OCI-M2 (cell line): ENCODE results near the gene FGF21.
"Not testable (repeated sequence)": the region's sequence is repeated elsewhere in the genome, so short reads cannot be mapped to it uniquely, and the experiment has no call there.

Experiments
- DNase-seq: peaks from one replicate; lab custom pipeline; 2025; ENCODE audit not compliant: unreplicated experiment; lab: John Stamatoyannopoulos, UW

The FGF21 gene

DNA sequence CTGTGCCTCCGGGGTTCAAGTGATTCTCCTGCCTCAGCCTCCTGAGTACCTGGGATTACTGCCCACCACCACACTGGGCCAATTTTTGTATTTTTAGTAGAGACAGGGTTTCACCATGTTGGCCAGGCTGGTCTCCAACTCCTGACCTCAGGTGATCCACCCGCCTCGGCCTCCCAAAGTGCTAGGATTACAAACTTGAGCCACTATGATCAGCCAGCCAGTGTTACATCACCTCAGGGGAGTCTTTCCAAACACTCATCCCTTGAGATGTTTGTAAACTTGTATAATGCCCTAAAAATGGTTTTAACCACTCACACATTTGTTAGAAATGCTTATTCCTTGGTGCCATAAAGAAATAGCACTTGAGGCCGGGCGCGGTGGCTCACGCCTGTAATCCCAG, 31.1 kb downstream of the FGF21 start:
- not testable (repeated sequence) for DNase-seq

DNA sequence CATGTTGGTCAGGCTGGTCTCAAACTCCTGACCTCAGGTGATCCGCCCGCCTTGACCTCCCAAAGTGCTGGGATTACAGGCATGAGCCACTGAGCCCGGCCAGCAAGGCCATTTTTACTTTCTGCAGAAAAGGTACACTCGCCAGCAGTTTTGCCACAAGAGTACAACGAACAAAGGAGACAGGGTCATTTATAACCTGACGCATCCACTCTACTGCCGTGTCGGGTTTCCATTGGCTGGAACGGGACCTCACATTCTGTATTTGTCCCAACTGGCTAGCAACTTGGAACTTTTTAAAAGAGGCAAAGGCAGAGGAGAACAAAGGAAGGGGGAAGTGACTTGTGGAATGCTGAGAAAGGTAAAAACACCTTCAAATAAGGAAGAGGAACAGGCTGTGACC, 32.0 kb downstream of the FGF21 start:
- DNase-seq = not testable (repeated sequence)

DNA sequence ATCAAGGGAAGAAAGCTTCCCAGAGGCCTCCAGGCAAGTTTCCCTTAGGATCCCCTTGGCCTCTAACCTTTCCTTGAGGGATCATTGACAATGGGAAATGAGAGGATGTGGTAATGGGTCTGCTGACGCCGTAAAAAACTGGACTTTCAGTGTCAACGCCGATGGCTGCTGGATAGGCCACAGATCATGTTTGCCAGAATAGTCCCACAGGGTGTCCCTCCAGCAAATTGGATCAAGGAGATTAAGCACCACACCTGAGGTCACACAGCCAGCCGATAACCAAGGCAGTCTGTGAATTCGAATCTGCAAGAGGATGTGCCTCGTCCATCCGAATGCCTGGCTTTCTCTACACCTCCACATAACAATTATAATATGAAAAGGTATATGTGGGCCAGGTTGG, 37.9 kb downstream of the FGF21 start:
- no peak for DNase-seq

DNA sequence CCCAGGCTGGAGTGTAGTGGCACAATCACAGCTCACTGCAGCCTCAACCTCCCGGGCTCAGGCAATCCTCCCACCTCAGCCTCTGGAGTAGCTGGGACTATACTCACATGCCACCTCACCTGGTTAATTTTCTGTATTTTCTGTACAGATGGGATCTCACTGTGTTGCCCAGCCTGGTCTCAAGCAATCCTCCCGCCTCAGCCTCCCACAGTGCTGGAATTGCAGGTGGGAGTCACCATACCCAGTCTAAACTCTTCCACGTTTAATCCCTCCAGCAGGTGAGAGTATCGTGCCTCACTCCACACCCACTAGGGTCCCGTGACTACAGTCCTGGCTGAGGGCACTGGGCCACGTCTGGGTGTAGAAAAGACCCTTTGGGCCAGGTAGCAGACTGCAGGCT, 39.0 kb downstream of the FGF21 start:
- no peak for DNase-seq

GRCh38 chr19:48795055-48795684, 39.8 kb downstream of the FGF21 start:
- DNase-seq = peak; percentile 92

- no peak for DNase-seq
Measured at GRCh38 chr19:48795685-48796070, 40.4 kb downstream of the FGF21 start.

- DNase-seq = no peak
Measured at GRCh38 chr19:48796298-48797083, 41.2 kb downstream of the FGF21 start.

DNA sequence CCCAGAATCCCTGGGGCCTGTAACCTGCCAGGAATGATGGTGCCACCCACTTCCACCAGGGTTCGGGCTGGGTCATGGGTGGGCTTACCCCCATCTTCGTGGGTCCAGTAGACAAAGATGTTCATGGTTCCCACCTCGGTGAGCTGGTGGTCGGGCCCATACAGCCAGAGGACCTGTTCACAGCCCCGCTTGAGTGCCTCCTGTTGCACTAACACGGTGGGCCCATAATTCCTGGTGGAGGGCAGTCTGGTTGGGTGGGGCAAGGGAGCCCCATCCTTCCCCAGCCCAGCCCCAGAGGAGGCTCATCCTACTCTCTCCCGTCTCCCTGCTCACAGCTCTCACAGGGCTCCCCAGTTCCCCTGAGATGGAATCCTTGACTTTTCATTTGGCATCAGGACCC, 41.8 kb downstream of the FGF21 start:
- no peak for DNase-seq

DNA sequence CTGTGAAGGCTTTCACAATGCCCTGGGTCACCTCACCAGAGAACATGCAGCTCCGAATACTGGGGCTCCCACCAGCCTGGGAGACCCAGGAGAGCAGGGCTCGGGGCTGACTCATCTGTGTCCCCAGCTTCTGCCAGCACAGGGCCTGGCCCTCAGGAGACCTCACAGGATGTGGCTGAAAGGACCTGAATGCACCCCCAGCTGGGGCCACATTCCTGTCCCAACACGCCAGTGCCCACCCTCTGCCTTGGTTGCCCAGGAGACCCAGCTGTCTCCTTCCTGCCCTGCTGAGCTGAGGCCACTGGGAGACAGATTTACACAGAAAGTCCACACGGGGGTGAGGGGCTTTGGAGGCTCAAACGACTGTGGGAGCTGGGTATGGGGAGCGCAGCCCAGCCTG, 43.6 kb downstream of the FGF21 start:
- DNase-seq = no peak

- no peak for DNase-seq
Measured at GRCh38 chr19:48799358-48800300, 44.3 kb downstream of the FGF21 start.

GRCh38 chr19:48802623-48803022, 47.3 kb downstream of the FGF21 start:
- no peak for DNase-seq

DNA sequence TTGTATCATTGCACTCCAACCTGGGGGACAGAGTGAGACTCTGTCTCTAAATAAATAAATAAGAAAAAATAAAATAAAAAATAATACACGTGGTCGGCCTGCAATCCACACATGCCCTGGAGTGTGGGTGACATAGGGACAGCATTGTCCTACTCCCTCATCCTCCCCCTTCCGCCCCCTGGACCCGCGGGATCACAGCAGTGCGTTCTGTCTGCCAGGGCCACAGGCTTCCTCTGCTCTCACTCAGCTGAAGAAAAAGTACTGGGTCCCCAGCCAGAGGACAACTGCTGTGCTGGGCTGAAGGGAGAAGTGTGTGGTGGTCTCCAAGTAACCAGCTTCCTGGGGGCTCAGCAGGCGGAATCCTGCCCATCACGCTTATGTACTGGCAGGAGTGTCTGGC, 49.2 kb downstream of the FGF21 start:
- no peak for DNase-seq

DNA sequence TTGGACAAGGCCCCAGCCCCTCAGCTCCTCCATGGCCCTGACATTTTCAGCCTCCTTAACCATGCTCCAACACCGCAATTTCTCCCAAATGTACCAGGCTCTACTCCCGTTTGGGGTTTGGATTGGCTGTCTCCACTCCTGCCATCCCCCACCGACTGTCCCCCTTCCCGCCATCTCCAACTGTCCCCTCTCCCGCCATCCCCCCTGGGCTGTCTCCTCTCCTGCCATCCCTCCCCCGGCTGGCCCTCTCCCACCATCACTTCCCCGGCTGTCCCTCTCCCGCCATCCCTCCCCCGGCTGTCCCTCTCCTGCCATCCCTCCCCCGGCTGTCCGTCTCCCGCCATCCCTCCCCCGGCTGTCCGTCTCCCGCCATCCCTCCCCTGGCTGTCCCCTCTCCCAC, 50.1 kb downstream of the FGF21 start:
- DNase-seq = no peak

- DNase-seq = no peak
Measured at GRCh38 chr19:48806518-48806817, 51.1 kb downstream of the FGF21 start.

GRCh38 chr19:48806818-48807589, 51.7 kb downstream of the FGF21 start:
- DNase-seq = no peak

DNA sequence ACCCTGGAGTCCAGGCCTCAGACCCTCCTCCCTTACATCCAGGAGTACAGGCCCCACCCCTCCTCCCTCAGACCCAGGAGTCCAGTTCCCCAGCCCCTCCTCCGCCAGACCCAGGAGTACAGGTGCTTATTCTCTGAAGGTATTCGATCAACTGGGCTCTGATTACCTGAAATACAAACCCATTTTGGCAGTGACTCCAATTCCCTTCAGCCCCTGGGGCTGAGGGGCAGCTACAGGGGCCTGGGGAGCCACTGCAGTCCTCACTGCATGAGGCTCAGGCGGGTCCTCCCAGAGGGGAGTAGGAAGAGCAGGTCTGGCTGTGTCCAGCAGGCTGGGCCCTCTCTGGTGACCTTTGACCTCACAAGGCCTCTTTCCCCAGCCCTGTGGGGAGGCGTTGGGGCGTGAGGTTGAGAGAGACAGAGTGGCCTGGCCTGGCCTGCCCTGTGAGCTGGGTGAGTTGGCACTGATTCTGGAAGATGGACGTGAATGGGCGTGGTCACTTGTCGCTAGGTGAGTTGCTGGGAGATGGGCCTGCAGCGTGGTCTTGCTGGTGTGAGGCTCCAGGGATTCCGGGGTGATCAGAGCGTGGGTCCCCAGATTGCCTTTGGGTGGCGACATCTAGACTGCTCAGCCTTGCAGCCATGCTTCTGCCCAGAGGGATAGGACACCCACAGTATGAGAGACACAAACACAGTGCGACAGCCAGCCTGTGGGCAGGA, 52.4 kb downstream of the FGF21 start:
- no peak for DNase-seq
